Measurements from ENCODE around the gene LEPR.
A peak's percentile ranks its signal among the peaks of the same experiment; 100 is the strongest.

Gene LEPR

DNA sequence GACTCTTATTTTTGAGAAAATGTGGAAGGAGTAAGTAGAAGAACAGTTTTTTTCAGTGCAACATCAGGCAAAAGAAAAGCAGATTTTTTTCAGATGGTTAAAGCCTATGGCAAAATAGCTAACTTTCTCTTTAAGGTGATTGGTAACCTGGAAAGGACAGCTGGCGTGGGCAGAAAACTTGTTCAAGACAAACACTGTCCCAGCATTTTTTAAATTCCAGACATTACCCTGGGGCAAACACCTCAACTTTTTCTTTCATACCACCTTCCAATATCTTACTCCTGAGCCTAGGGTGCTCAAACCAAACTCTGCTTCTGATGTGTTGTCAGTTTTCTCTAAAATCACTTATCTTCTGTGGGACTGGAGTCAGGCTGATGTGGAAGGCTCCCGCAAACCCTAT, 2.7 kb upstream of the LEPR start:
- no peak for DNase-seq (ENCODE audit: low read depth)
- TF ChIP-seq CTCF (IDR thresholded peaks at IDR 0.05; ENCODE audit: control insufficient read depth, insufficient read depth, low read depth, low read length, missing control alignments), result no peak
- H3K4me3 ChIP-seq (ENCODE audit: control insufficient read depth, low read depth, low read length), result no peak overlapping the region

DNA sequence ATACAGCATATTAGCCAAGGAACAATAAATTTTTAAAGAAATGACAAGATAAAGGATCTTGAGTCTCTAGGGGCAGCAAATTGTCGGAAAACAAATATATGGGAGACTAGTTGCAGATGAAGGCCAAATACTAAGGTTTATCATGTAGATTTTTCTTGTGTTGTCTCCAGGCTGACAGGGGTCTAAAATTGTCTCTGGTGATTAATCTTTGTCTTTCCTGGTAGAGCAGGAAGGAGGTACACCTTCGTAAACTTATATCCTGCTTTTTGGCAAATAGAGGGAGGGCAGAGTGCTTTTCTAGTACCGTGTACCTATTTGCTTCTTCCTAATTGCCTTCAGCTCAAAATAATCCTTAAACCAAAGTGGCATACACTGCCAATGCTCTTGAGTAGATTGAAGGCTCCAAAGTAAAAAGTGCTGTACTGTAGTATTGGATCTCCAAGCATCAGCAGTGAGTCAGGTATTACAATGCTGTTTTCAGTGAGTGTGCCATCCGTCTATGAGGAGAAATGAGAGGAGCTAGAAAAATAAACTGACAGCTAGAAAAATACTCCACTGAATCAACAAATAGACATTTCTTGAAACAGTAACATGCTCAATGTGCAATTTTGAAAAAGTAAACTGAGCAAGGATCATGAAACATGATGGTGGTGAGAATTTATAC, 1.8 kb upstream of the LEPR start:
- DNase-seq (ENCODE audit: low read depth), result no peak
- no peak overlapping the region for H3K4me3 ChIP-seq (ENCODE audit: control insufficient read depth, low read depth, low read length)
- no peak for TF ChIP-seq CTCF (IDR thresholded peaks at IDR 0.05; ENCODE audit: control insufficient read depth, insufficient read depth, low read depth, low read length, missing control alignments)

- peak; percentile 93 for DNase-seq (ENCODE audit: low read depth)
- H3K4me3 ChIP-seq (ENCODE audit: control insufficient read depth, low read depth, low read length), result peak overlapping the region; percentile 74
- no peak for TF ChIP-seq CTCF (IDR thresholded peaks at IDR 0.05; ENCODE audit: control insufficient read depth, insufficient read depth, low read depth, low read length, missing control alignments)
These were observed 533 bp upstream of the LEPR start for GRCh38 chr1:65419681-65420589.

DNA sequence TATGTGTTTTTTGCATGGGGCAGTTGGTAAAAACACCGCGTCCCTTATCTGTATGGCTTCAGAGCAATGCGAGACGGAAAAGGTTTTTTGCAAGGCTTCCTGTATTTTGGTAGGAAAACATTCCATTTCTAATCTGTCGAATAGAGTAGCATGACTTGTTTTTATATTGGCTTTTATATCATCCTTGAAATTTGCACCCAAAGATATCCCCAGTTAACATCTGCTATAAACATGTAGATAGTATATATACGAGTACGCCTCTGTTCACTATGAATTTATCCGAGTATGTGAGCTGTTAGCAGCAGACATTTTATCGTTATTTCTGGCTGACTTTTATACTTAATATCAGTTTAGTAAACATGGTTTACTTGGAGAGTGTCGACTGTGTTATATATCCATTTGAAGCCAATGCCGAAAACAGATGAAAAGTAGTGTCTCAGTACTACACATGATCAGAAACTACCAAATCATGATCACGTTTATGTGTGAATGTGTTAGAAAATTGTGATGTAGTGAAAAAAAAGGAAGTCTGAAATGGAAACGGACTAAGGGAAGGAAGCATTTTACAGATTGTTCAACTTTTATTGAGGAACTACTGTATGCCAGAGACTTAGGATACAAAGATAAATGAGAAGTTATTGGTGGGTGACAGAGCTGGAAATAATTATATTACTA, 1.0 kb downstream of the LEPR start:
- H3K4me3 ChIP-seq (ENCODE audit: control insufficient read depth, low read depth, low read length), result peak overlapping the region; percentile 96
- no peak for DNase-seq (ENCODE audit: low read depth)
- TF ChIP-seq CTCF (IDR thresholded peaks at IDR 0.05; ENCODE audit: control insufficient read depth, insufficient read depth, low read depth, low read length, missing control alignments), result no peak

- no peak for TF ChIP-seq CTCF (IDR thresholded peaks at IDR 0.05; ENCODE audit: control insufficient read depth, insufficient read depth, low read depth, low read length, missing control alignments)
- no peak for DNase-seq (ENCODE audit: low read depth)
- peak overlapping the region; percentile 96 for H3K4me3 ChIP-seq (ENCODE audit: control insufficient read depth, low read depth, low read length)
These were observed 2.1 kb downstream of the LEPR start for GRCh38 chr1:65422241-65423203.
